ENCODE measurements around the gene RHD.
"Not testable (repeated sequence)": the region's sequence is repeated elsewhere in the genome, so short reads cannot be mapped to it uniquely, and the experiment has no call there.

Gene RHD

GRCh38 chr1:25272238-25272637 lies at the start of gene RHD:
Gene RHD, plus strand, starts transcription at chr1:25272509. Its CDS starts 39 bp downstream, at chr1:25272548.
- DNase-seq: not testable (repeated sequence)

GRCh38 chr1:25222606-25223005 lies 49.7 kb upstream of the RHD start:
- DNase-seq: no peak

- no peak for DNase-seq
Measured at GRCh38 chr1:25223471-25223870, 48.8 kb upstream of the RHD start.

GRCh38 chr1:25232027-25232865 lies 40.1 kb upstream of the RHD start, which contains the start of gene SYF2:
Gene SYF2, minus strand, starts transcription at chr1:25232502. Its CDS starts 35 bp downstream, at chr1:25232467.
- DNase-seq: peak; percentile 82

- DNase-seq: no peak
Measured at GRCh38 chr1:25232866-25233784, 39.2 kb upstream of the RHD start.

- not testable (repeated sequence) for DNase-seq
Measured at GRCh38 chr1:25235411-25235810, 36.9 kb upstream of the RHD start.

- DNase-seq: not testable (repeated sequence)
Measured at GRCh38 chr1:25236261-25236660, 36.0 kb upstream of the RHD start.

- DNase-seq: no peak
Measured at GRCh38 chr1:25238046-25238445, 34.3 kb upstream of the RHD start.

GRCh38 chr1:25239681-25240541 lies 32.4 kb upstream of the RHD start:
- DNase-seq: peak; percentile 69

GRCh38 chr1:25243907-25244306 lies 28.4 kb upstream of the RHD start:
- DNase-seq: no peak

- DNase-seq: no peak
Measured at GRCh38 chr1:25245393-25245792, 26.9 kb upstream of the RHD start.

- DNase-seq: no peak
Measured at GRCh38 chr1:25245809-25246599, 26.3 kb upstream of the RHD start.

- no peak for DNase-seq
Measured at GRCh38 chr1:25246600-25247023, 25.7 kb upstream of the RHD start.

- DNase-seq: peak; percentile 91
Measured at GRCh38 chr1:25247024-25247828, 25.1 kb upstream of the RHD start, which contains the start of gene RSRP1. Gene RSRP1, minus strand, starts transcription at chr1:25247454. Its CDS starts 491 bp downstream, at chr1:25246963.

- peak; percentile 31 for DNase-seq
Measured at GRCh38 chr1:25247829-25248754, 24.2 kb upstream of the RHD start.

- no peak for DNase-seq
Measured at GRCh38 chr1:25253911-25254310, 18.4 kb upstream of the RHD start.

GRCh38 chr1:25255706-25256577 lies 16.4 kb upstream of the RHD start:
- no peak for DNase-seq

- DNase-seq: no peak
Measured at GRCh38 chr1:25256578-25256965, 15.7 kb upstream of the RHD start.

GRCh38 chr1:25257196-25257595 lies 15.1 kb upstream of the RHD start:
- no peak for DNase-seq
